ENCODE measurements around the gene SRGAP1.
"Not testable (repeated sequence)": the region's sequence is repeated elsewhere in the genome, so short reads cannot be mapped to it uniquely, and the experiment has no call there.

SRGAP1 gene

GRCh38 chr12:64147875-64148274, 303.4 kb downstream of the SRGAP1 start:
- no peak for DNase-seq (ENCODE audit: extremely low spot score)
- POLR2A ChIA-PET = no interaction called here
- TF ChIP-seq CTCF (IDR thresholded peaks at IDR 0.05; ENCODE audit: control extremely low read depth, extremely low read depth, low read depth, missing control alignments) = no peak
- CTCF ChIA-PET = no interaction called here

- no peak for TF ChIP-seq CTCF (IDR thresholded peaks at IDR 0.05; ENCODE audit: control extremely low read depth, extremely low read depth, low read depth, missing control alignments)
- POLR2A ChIA-PET = no interaction called here
- CTCF ChIA-PET = no interaction called here
- no peak for DNase-seq (ENCODE audit: extremely low spot score)
Measured at GRCh38 chr12:64154677-64155076, 310.2 kb downstream of the SRGAP1 start.

- POLR2A ChIA-PET = no interaction called here
- CTCF ChIA-PET = interaction anchor here (1.0 kb wide), 1 partner anchor 14 kb away, joined by 3 read pairs; no protein-coding TSS in a partner anchor
- DNase-seq (ENCODE audit: extremely low spot score) = no peak
- TF ChIP-seq CTCF (IDR thresholded peaks at IDR 0.05; ENCODE audit: control extremely low read depth, extremely low read depth, low read depth, missing control alignments) = no peak
Measured at GRCh38 chr12:64157110-64157509, 312.6 kb downstream of the SRGAP1 start.

GRCh38 chr12:64160021-64160710, 315.7 kb downstream of the SRGAP1 start:
- DNase-seq (ENCODE audit: extremely low spot score) = no peak
- TF ChIP-seq CTCF (IDR thresholded peaks at IDR 0.05; ENCODE audit: control extremely low read depth, extremely low read depth, low read depth, missing control alignments) = no peak
- ChIA-PET CTCF (interaction anchor here (0.7 to 2.2 kb wide), 4 partner anchors 8 to 110 kb away, joined by 3 to 4 read pairs (median 3); no protein-coding TSS in a partner anchor), POLR2A (interaction anchor here (0.6 kb wide), 1 partner anchor 16 kb away, joined by 11 read pairs; no protein-coding TSS in a partner anchor)

- CTCF ChIA-PET = interaction anchor here (0.7 to 2.2 kb wide), 2 partner anchors 15 to 109 kb away, joined by 3 to 4 read pairs; no protein-coding TSS in a partner anchor
- TF ChIP-seq CTCF (IDR thresholded peaks at IDR 0.05; ENCODE audit: control extremely low read depth, extremely low read depth, low read depth, missing control alignments) = no peak
- POLR2A ChIA-PET = no interaction called here
- DNase-seq (ENCODE audit: extremely low spot score) = no peak
Measured at GRCh38 chr12:64160711-64161060, 316.2 kb downstream of the SRGAP1 start.

GRCh38 chr12:64166606-64167005, 322.1 kb downstream of the SRGAP1 start:
- DNase-seq (ENCODE audit: extremely low spot score); POLR2A ChIA-PET; CTCF ChIA-PET: not testable (repeated sequence)

- CTCF ChIA-PET; DNase-seq (ENCODE audit: extremely low spot score); POLR2A ChIA-PET: not testable (repeated sequence)
Measured at GRCh38 chr12:64167041-64167440, 322.5 kb downstream of the SRGAP1 start.

- DNase-seq (ENCODE audit: extremely low spot score) = no peak
- no peak for TF ChIP-seq CTCF (IDR thresholded peaks at IDR 0.05; ENCODE audit: control extremely low read depth, extremely low read depth, low read depth, missing control alignments)
- POLR2A ChIA-PET = no interaction called here
- CTCF ChIA-PET = no interaction called here
Measured at GRCh38 chr12:64170024-64170423, 325.5 kb downstream of the SRGAP1 start.

All from GM10248 (cell line).